ENCODE results near the gene ZP4. TPM values are rescaled to one million over a fixed set of nuclear protein-coding genes. Genes with fewer than 3 reads are reported as not detected.

Gene ZP4
- not detected for total RNA-seq

- no peak for DNase-seq
Observed at GRCh38 chr1:237890822-237891221, at the start of gene ZP4. Gene ZP4, minus strand, starts transcription at chr1:237890922. Its CDS starts 287 bp downstream, at chr1:237890635.

- no peak for DNase-seq
Observed at GRCh38 chr1:237938553-237938952, 47.8 kb upstream of the ZP4 start.

GRCh38 chr1:237938068-237938467, 47.3 kb upstream of the ZP4 start:
- no peak for DNase-seq

GRCh38 chr1:237932816-237933215, 42.1 kb upstream of the ZP4 start:
- no peak for DNase-seq

- DNase-seq = no peak
Observed at GRCh38 chr1:237931581-237931980, 40.9 kb upstream of the ZP4 start.

GRCh38 chr1:237927198-237927597, 36.5 kb upstream of the ZP4 start:
- DNase-seq = no peak

- DNase-seq = no peak
Observed at GRCh38 chr1:237921306-237921705, 30.6 kb upstream of the ZP4 start.

DNA sequence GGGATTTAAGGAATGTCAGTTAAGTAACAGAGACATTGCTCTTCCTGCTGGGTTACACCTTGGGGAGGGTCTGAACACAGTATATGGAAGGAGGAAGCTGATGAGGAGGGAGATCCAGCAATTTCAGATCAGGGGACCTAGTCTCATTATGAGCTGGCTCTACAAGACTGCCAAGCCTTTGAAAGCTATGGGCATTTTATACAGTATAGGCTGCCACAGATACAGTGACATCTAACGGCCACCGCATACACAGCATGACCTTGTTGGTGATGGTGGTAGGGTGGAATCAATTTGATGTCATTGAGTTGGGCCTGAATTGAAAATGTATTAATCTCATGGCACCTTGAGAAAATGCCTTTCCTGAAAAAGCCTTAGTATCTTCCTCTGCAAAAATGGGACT, 22.6 kb upstream of the ZP4 start:
- DNase-seq = no peak

- no peak for DNase-seq
Observed at GRCh38 chr1:237911911-237912310, 21.2 kb upstream of the ZP4 start.

DNA sequence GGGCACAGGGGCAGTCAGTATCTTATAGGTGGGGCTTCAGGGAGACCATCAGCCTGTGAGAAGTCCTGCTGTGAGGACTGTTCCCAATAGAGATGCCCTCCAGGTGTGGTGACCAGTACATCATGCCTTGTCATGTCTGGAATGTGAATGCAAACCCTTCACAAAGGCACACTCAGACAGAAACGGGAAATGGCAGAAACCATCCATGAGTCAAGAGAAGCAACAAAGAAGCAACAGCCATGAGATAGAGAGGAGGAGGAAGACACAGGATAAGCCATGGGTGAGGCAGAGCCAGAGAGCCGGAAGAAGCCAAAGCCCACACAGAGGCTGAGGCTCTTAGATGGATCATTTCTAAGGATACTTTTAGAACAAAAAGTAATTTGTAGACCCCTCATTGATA, 20.1 kb upstream of the ZP4 start:
- DNase-seq = no peak

DNA sequence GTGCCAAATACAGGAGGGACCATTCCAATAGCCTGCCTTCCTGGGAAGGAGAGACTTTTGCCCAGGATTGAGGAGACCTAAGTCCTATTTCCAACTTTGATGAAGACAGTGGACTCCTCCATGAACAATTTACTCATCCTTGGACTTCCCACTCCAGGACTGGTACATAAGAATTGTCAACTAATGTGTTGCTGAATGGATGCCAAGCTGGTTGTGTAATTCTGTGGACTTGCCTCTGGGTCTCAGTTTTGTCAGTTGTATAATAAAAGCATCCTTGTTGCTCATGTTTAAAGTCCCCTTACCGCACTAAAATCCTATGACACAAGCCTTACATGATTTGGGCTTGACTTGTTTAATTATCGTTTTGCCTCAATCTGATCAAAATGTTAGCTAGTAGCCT, 13.2 kb upstream of the ZP4 start:
- no peak for DNase-seq

- DNase-seq = no peak
Observed at GRCh38 chr1:237902960-237903743, 12.4 kb upstream of the ZP4 start.

GRCh38 chr1:237901299-237901934, 10.7 kb upstream of the ZP4 start:
- DNase-seq = no peak

DNA sequence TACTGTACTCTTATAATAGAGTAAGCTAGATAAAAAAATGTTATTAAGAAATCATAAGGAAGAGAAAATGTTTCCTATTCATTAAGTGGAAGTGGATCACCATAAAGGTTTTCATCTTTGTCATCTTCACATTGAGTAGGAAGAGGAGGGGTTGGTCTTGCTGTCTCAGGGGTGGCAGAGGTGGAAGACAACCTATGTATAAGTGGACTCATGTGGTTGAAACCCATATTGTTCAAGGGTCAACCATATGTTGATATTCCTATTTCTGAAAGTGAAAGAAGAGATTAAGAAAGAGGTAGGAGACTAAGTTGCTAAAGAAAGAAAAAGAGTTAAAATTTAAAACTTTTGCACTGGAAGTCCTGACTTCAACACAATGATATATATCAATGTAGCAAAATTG, 4.9 kb upstream of the ZP4 start:
- DNase-seq = no peak

DNA sequence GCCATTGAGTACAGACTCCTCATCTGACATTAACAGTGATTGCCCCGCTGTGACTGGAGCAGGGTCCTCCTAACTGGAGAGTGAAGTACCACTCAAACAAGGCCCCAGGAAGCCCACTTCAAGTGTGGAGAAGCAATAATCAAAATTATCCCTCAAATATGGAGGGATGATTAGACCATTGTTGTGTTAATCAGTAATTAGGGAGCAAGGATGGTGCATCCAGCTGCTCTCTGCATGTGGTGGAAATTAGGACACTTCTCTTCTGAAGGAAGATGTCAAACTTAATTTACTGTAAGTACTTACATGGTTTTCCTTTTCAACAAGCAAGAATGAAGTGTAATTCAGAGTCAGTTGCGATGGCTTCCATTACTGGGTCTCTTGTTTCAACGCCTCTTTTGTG, 3.4 kb upstream of the ZP4 start:
- DNase-seq = no peak

DNA sequence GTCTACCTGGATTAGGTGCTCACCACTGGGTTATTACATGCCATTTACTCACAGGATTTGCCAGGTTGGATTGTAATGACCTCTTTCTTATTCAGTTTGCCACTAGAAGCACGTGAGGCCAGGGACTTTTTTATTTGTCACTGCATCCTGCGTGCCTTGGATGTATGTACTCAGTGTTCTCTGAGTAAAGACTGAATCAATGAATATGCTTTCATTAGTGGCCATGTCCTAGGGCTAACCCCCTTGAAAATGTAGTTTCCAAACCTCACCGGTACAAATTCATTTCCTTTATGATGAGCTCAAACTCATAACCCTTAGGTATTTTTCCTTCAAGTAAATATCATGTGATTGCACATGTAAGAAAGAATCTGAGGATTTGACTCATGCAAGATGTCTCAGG, 1.3 kb upstream of the ZP4 start:
- no peak for DNase-seq

DNA sequence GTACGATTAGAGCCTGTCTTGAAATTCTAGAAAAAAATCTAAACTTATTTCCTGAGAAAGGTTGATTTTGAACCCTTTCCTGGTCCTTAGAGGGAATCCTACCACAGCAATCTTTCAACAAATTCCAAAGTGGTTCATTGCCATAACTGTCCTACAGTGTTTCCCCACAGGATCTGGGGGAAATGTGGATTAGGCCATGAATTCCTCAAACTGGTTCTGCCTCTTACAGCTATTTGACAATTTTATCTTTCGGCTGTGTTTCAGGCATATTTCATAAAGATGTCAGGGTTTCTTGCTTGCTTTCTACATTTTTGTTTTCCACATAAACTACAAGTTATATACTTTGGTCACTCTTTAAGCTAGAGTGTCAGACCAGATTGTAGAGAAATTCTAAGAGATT, 544 bp upstream of the ZP4 start:
- DNase-seq = no peak

- DNase-seq = no peak
Observed at GRCh38 chr1:237890416-237890815, 306 bp downstream of the ZP4 start.

- no peak for DNase-seq
Observed at GRCh38 chr1:237888143-237888542, 2.6 kb downstream of the ZP4 start.

DNA sequence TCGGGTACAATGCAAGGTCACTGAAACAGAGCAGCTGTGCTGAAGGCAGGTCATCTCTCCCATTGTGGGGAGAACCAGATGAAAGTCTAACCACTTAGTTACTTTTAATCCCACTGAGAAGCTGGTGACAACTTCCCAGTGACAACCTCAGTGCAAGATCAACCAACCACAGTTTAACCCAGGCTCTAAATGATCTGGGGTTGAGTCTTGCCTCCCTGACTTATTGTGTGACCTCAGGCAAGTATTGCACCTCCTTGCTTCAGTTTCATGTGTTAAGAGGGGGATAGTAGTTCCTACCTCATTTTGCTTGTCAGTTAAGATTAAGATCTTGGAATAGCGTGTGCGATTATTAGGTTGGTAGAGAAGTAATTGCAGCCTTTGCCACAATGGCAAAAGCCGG, 3.2 kb downstream of the ZP4 start:
- DNase-seq = no peak

- no peak for DNase-seq
Observed at GRCh38 chr1:237884237-237884636, 6.5 kb downstream of the ZP4 start.

DNA sequence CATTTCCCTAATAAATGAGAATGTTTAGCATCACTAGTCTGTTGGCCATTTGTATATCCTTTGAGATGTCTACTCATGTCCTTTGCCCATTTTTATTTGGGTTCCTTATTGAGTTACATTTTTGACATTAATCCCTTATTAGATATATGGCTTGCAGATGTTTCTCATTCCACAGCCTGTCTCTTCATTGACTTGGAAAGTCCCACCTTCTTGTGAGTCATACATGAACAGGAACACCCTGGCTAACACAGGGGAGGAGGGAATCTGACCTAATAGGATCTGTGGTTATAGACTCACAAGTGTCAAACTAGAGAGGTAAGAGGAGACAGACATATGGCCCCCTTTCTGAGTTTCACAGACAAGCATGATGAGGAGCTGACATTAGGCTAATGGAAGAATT, 11.5 kb downstream of the ZP4 start:
- no peak for DNase-seq

GRCh38 chr1:237878406-237878805, 12.3 kb downstream of the ZP4 start:
- no peak for DNase-seq

- no peak for DNase-seq
Observed at GRCh38 chr1:237877631-237878030, 13.1 kb downstream of the ZP4 start.

Measured in occipital lobe (tissue), 2 donors.